Cardiac fibroblast (primary cell): ENCODE results near the gene FAM170B.

Source experiments
- DNase-seq, 2 donors: peaks; one replicate each; pipeline versions ENCODE4 v3.0.0 to v3.0.0-alpha.2; 2010; ENCODE audit warnings: low read depth in 2 of 2
- H3K4me3 ChIP-seq, 2 donors: replicated peaks in 1 of 2; 1 replicate in 1 of 2; 2 replicates in 1 of 2; pipeline ENCODE4 v1.5.1; 2011; ENCODE audit warnings: low read depth in 2 of 2, low read length in 2 of 2, mild to moderate bottlenecking in 2 of 2, moderate library complexity in 1 of 2
- TF ChIP-seq, protein P1 (sequence below): IDR thresholded peaks from one replicate; pipeline ENCODE4 v1.5.1; 2011; ENCODE audit warnings: low read depth, mild to moderate bottlenecking, low read length, inconsistent platforms

FAM170B gene

DNA sequence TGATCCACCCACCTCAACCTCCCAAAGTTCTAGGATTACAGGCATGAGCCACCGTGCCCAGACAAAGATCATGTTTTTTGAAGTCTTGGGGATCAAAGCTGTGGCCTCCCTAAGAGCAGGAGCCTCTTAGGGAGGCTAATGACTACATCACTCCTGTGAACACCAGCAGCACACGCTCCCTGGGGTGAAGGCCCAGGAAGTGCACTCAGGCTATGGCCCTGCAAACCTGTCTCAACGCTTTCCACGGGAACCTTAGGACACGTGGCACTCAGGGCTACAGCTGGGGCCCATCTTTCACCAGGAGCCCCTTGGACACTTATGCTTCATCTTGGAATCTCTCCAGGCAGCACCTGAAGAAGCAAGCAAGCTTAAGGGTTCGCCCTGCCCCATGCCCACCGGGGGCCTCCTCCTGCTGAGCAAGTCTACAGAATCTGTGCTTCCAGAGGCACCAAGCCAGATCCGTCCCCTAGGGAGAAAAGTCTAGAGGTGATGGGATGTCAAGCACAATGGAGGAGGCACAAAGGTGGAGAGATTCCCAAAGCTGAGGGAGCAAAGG, 36.9 kb downstream of the FAM170B start:
- H3K4me3 ChIP-seq: no peak overlapping the region
- no peak for DNase-seq
- TF ChIP-seq, protein P1, sequence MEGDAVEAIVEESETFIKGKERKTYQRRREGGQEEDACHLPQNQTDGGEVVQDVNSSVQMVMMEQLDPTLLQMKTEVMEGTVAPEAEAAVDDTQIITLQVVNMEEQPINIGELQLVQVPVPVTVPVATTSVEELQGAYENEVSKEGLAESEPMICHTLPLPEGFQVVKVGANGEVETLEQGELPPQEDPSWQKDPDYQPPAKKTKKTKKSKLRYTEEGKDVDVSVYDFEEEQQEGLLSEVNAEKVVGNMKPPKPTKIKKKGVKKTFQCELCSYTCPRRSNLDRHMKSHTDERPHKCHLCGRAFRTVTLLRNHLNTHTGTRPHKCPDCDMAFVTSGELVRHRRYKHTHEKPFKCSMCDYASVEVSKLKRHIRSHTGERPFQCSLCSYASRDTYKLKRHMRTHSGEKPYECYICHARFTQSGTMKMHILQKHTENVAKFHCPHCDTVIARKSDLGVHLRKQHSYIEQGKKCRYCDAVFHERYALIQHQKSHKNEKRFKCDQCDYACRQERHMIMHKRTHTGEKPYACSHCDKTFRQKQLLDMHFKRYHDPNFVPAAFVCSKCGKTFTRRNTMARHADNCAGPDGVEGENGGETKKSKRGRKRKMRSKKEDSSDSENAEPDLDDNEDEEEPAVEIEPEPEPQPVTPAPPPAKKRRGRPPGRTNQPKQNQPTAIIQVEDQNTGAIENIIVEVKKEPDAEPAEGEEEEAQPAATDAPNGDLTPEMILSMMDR: no peak

DNA sequence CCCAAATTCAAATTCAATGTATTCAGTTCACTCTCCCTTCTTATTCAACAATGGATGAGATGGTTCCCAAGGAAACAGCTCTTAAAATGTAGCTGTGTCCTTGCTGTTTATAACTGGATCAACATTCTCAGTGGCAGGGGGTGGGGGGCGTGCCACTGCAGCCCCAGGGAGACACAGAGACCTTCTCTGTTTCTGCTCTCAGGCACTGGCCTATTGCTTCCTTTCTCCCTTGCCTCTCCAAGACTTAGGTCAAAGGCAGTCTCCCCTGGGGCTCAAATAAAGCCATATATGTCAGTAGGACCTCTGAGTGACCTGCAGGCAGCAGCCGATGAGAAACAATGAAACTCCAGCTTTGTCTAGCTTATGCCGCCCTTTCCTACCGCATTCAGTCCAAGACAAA, 39.2 kb downstream of the FAM170B start:
- TF ChIP-seq, protein P1: no peak
- no peak overlapping the region for H3K4me3 ChIP-seq
- DNase-seq: no peak

DNA sequence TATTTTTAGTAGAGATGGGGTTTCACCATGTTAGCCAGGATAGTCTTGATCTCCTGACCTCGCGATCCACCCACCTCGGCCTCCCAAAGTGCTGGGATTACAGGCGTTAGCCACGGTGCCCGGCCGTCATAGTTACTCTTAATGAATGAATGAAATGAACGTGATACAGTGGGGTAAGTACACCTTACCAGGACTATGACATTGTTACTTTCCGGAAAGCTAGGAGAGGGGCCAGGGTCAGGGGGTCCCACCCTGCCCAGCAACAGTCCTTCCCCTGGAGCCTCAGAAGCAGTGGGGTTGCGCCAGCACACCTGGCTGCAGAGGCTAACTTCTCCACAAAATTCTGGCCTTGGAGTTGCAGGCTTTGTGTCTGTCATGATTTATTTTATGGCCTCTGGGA, 39.9 kb downstream of the FAM170B start:
- TF ChIP-seq, protein P1: no peak
- DNase-seq: no peak
- H3K4me3 ChIP-seq: no peak overlapping the region

DNA sequence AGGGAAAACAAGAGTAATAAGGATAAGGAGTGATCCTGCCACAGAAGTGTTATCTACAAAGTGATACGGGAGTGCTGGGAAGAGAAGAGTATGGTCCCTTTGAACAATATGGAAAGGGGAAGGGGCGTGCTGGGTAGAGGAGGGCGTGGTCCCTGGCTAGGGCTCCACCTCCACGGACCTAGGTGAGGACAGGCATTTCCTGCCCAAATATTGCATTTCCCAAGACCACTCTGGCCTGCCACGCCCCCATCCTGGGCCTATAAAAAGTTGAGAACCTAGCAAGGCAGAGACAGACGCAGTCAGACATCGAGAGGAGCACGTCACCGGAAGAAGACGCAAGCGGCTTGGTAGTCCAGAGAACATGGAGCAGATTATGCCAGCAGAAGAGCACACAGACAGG, 41.3 kb downstream of the FAM170B start:
- TF ChIP-seq, protein P1: no peak
- DNase-seq: no peak
- no peak overlapping the region for H3K4me3 ChIP-seq

DNA sequence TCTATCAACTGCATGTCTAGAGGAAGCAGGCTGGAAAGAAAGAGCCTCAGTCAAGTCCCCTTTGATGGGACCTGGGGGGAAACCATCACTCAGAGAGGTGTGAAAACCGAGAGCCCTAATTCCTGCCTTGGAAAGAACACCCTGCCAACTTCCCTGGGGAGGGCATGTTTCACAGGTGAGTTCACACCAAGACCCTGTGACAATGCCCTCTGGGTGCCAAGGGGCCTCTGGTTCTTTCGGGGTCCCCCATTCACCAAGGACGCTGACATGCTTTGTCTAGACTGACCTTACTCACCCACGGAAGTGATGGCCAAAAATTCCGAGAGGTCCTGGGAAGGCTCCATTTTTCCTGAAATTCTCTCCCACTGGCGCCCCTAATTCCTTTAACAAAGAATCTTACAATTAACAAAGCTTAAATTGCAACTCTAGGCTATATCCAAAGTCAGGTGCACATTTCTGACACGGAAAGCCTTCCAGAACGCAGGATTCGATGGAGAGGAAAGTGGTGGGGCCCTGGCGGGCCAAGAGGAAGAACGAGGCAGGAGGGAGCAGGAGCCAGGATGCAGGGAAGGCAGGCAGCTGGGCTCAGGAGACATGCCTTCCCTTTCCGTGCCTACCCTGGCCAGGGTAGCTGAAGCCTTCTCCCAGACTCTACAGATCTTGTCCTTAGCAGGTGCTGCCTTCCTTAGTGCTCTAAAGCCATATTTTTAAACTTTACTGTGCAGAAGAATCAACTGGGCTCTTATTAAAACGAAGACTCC, 42.2 kb downstream of the FAM170B start:
- no peak overlapping the region for H3K4me3 ChIP-seq
- DNase-seq: no peak
- TF ChIP-seq, protein P1: no peak

DNA sequence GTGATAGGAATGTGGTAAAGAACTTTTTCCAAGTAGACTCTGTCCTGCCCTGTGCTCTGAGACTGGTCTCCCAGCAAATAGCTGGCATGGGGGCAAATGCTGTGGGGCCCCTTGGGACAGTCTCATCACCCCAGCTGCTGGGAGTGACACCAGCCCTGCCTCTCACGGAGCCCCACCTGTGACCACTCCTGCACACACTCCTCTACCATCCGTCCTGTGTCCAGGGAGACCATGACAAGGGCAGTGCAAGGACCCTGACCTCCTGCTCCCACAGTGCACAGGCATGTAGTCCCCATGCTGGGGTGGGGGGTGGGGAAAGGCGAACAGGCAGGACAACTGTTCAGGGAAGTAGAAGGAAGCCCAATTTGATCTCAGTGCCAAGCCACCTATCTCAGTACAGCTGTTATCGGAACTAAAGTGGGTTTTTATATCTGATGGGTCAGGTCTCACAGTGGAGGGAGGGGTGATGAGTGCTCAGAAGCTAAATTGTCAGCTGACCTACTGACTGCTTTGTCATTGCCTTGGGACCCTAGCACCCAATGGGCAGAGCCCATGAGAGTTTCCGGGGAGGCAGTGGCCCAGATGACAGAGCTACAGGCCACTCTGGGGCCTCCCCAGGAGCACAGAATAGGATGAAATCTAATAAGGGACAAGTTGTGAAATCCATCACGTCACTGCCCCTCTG, 43.0 kb downstream of the FAM170B start:
- TF ChIP-seq, protein P1: no peak
- no peak for DNase-seq
- H3K4me3 ChIP-seq: no peak overlapping the region
